ENCODE data around the gene LTBR. TPM values are rescaled to one million over a fixed set of nuclear protein-coding genes. Genes with fewer than 3 reads are reported as not detected.
"Not testable (repeated sequence)": the region's sequence is repeated elsewhere in the genome, so short reads cannot be mapped to it uniquely, and the experiment has no call there.

The LTBR gene
- not detected for polyA plus RNA-seq

DNA sequence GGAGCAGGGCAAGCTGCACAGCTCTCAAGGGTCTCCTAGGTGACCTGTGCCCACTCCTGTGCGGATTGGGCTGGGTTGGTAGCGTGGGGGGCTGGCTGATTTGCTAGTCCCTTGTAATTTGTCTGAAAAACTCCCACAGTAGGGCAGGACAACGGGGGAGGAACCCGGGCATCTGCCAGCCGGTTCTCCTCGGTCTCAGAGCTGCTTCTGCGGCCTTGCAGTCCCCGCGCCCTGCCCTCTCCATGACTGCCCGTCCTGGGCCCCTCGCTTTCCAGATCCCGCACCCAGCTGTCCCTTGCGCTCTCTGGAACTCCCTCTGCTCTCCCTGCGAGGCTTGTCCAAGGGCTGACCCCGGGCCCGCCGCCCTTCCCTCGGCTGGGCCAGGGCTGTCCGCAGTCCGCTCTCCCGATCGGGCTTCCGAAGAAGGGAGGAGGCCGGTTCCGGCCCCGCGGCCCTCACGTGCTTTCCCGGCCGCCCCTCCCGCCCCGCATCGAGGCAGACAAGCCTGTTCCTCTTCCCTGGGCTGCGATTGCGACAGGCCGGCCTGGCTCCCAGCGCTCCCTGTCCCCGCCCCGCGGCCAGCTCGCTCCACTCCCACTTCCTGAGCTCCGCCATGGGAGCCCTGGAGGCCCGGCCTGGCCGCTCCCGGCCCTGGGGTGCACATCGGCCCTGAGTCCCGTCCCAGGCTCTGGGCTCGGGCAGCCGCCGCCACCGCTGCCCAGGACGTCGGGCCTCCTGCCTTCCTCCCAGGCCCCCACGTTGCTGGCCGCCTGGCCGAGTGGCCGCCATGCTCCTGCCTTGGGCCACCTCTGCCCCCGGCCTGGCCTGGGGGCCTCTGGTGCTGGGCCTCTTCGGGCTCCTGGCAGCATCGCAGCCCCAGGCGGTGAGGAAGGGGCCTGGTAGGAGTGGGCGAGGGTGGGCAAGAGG lies at the start of gene LTBR:
Gene LTBR, plus strand, starts transcription at position 591 of the 927 bp plus-strand sequence. Its CDS starts 197 bp downstream, at position 788.
- Mint-ChIP-seq H3K27me3 (peaks cover 53% of the 10 kb centered on the region), H3K36me3 (no peaks in the 10 kb centered on the region), H3K27ac (no peak within 1 kb of the TSS), H3K4me1 (peaks cover 0 to 1% (median 0%) of the 10 kb centered on the region in 3 donors), H3K9me3 (no peaks in the 10 kb centered on the region), H3K4me3 (peak within 1 kb of the TSS in 1 of 4 donors; percentile 45)

DNA sequence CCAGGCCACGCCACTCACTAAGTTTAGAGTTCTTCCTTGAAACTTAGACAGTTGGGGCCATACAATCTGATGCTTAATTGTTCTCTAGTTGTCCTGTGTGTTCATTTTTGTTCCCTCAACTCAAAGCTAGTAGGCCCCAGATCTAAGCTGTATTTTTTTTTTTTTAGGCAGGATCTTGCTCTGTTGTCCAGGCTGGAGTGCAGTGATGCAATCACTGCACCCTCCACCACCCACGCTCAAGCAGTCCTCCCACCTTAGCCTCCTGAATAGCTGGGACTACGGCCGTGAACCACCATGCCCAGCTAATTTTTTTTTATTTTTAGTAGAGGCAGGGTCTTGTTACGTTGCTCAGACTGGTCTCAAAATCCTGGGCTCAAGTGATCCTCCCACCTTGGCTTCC lies 49.6 kb upstream of the LTBR start:
- Mint-ChIP-seq H3K4me3 (no peak overlapping the region), H3K4me1 (peaks cover 18 to 38% (median 23%) of the 10 kb centered on the region in 3 donors), H3K27me3 (peaks cover 52% of the 10 kb centered on the region), H3K27ac (peak overlapping the region in 1 of 3 donors; percentile 94), H3K36me3 (no peaks in the 10 kb centered on the region), H3K9me3 (no peaks in the 10 kb centered on the region)

DNA sequence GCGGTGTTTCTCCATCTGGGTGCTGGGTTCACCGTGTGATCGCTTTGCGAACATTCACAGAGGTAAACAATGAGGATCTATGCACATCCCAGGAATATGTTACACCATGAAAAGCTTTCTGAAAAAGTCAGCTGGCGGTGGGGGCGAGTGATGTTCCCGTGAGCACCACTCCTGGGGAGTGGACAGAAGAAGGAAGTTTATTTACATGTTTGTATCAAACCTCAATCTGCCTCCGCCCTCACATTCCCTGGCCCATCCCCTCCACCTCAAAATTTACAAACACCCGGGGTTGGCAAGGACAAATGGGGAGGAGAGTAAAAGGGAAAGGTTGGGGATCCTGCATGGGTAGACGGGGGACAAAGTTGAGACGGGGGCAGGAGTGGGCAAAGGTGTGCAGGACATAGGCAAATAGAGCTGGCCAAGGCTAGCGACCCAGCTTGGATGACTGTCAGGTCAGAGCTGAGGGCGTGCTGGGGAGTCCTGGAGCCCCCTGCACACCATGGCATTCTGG lies 49.0 kb upstream of the LTBR start:
- peaks cover 52% of the 10 kb centered on the region for H3K27me3 Mint-ChIP-seq
- no peaks in the 10 kb centered on the region for H3K9me3 Mint-ChIP-seq
- H3K36me3 Mint-ChIP-seq: no peaks in the 10 kb centered on the region
- H3K4me1 Mint-ChIP-seq: peaks cover 16 to 35% (median 22%) of the 10 kb centered on the region in 3 donors
- peak overlapping the region in 1 of 3 donors; percentile 19 for H3K27ac Mint-ChIP-seq
- H3K4me3 Mint-ChIP-seq: peak overlapping the region in 1 of 4 donors; percentile 87

DNA sequence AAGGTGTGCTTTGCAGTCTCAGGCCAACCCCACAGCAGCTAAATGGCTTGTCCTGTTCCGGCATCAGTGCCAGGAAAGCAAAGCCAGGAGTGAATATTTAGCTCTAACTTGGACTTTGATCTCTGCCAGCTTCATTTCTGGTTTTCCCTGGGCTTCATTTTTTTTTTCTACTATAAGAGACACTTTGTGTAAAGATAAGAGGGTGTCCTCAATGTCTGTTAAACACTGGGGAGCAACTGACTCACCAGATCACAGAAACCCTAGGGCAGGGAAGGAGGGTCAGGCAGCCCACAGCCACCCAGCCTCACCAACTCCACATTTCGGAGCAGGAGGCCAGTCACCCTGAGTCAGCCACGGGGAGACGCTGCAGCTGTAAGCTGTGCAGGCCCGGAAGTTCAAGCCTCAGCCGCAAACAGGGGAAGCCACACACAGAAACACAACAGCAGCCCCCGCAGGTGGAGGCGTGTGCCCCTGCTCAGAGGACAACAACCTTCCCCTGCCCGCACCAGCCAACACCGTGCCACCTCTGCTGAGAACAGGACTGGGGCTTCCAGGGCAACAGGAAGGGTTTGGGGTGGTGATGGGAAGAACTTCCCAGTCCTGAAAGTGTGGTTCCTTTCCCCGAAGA lies 48.4 kb upstream of the LTBR start:
- H3K9me3 Mint-ChIP-seq: no peaks in the 10 kb centered on the region
- H3K4me3 Mint-ChIP-seq: peak overlapping the region in 3 of 4 donors; percentile 51 to 87 (median 83)
- H3K27ac Mint-ChIP-seq: no peak overlapping the region
- H3K4me1 Mint-ChIP-seq: peaks cover 11 to 30% (median 16%) of the 10 kb centered on the region in 3 donors
- H3K27me3 Mint-ChIP-seq: peaks cover 52% of the 10 kb centered on the region
- H3K36me3 Mint-ChIP-seq: no peaks in the 10 kb centered on the region

DNA sequence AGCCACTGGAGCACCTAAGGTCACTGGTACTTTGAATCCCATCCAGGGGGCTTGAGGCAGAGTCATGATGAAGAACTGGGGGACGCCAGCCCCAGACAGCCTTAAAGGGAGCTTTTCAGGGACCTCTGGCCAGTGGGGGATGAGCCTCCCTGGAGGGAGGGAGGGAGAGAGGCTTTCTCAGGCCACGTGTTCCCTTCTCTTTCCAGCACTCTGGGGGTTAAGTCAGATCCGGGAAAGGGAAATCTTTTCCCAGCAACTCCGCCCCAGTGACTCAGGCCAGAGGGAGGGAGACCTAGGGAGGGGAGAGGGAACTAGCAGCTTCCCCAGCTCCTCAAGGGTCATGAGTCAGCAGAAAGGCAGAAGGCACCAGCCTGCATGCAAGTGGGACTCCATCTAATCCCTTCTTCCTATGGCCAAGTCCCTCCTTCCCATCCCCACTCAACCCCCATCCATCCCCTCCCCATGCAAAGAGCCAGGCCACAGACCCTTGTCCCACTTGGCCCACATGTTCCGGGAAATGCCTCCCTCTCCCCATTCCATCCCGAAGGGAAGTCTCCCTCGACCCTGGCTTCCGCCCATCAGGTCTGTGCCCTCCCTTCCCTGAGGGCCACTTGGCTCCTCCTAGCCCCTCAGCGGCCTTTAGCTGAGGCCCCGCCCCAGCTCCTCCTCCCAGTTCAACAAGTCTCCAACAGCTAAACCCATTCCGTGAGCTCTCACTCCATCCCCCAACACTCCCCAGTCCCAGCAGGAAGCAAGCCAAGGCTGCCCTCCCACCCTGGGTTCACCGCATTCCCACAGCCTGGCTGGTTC lies 47.7 kb upstream of the LTBR start:
- Mint-ChIP-seq H3K4me3 (peak overlapping the region in 2 of 4 donors; percentile 83 to 87), H3K27ac (peak overlapping the region in 1 of 3 donors; percentile 36), H3K36me3 (no peaks in the 10 kb centered on the region), H3K4me1 (peaks cover 11 to 26% (median 14%) of the 10 kb centered on the region in 3 donors), H3K27me3 (peaks cover 51% of the 10 kb centered on the region), H3K9me3 (no peaks in the 10 kb centered on the region)

DNA sequence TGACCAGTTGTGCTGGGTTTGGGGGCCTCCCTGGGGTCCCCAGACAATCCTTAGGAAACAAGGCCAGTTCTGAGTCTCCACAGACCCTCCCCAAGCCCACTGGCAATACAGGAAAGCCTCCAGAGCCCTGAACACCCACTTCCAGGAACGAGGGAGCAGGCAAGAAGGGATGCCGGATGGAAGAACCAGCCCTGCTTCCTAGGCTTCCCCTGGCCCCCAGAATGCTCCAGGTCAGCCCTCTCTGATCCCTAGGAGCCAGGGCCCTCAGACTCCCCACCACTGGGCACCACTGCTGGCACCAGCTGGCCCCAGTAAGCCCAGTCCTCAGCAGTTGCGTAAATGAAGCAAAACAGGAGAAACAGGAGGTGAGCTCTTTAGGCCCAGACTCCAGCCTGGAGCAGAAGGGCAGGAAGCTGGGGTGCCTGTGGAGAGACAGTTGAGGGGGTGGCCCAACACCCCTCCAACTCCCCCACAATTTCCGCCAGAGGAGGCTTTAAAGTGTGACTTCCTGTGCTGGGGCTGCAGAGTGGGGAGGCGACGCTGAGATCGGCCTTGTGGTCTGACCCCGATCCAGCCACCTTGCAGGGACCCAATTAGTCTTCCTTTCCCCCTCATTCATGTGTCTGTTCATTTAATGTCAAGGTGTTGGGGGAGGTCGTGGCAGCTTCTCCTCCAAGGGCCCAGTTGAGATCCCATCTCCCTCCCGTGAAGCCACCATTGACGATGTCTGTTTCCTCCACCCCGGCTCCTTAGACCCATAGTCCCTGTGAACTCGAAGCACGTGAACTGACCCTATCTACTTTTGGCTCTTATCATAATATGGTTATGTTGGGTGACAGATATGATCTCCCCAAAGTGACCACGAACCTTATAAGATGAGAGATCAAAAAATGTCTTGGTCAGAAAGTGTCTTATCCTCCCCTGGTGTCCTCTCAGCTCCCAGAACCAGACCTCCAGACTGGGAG lies 46.8 kb upstream of the LTBR start:
- Mint-ChIP-seq H3K4me1 (peaks cover 11 to 24% (median 14%) of the 10 kb centered on the region in 3 donors), H3K27ac (peak overlapping the region in 1 of 3 donors; percentile 36), H3K27me3 (peaks cover 55% of the 10 kb centered on the region), H3K36me3 (no peaks in the 10 kb centered on the region), H3K4me3 (peak overlapping the region in 2 of 4 donors; percentile 75 to 87), H3K9me3 (no peaks in the 10 kb centered on the region)

DNA sequence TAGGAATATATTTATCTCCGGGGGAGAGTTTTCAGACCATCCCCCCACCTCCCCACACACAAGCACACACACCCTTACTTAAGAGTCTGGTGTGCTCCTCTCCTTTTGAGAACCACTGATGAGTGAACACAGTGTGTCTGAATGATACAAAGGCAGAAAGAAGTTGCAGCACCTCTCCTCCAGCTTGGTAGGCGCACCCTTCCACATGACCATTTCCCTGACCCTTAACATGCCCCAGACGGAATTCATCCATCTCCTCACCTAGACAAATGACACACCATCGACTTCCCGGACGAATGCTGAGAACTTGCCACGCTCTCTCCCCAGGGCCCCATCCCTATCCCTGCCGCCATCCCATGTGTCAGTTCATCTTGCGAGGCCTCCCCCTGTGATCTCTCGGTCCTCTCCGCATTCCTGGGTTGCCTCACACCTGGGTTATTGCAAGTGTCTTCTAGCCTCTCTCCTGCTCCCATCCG lies 46.0 kb upstream of the LTBR start:
- H3K4me1 Mint-ChIP-seq: peaks cover 11 to 26% (median 11%) of the 10 kb centered on the region in 3 donors
- H3K4me3 Mint-ChIP-seq: no peak overlapping the region
- H3K27me3 Mint-ChIP-seq: peaks cover 56% of the 10 kb centered on the region
- H3K36me3 Mint-ChIP-seq: no peaks in the 10 kb centered on the region
- H3K27ac Mint-ChIP-seq: no peak overlapping the region
- no peaks in the 10 kb centered on the region for H3K9me3 Mint-ChIP-seq

DNA sequence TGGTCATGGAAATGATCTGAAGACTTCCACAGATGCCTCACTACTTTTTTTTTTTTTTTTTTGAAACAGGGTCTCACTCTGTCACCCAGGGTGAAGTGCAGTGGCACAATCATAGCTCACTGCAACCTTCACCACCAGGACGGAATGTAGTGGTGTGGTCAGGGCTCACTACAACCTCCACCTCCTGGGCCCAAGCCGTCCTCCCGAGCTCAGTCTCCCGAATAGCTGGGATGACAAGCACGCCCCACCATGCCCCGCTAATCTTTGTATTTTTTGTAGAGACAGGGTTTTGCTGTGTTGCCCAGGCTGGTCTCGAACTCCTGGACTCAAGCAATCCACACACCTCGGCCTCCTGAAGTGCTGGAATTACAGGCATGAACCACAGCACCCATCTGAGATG lies 45.4 kb upstream of the LTBR start:
- not testable (repeated sequence) for H3K27ac Mint-ChIP-seq, H3K9me3 Mint-ChIP-seq

DNA sequence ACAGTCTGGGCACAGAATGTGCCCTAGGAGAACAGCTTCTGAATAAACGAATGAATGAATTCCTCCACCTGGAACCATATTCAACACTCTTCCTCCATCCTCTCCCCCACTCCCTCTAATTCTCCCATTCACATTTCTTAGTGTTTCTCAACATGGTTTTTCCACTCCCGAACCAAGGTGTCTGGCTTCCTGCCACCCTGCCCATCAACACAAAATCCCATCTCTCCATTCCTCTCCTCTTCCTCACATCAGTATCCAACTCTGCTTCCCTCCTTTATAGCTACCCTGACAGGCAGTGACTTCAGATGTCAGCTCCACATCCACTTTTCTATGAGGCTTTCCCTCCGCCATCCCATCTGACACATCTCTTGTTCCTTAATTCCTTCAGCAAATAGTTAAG lies 45.0 kb upstream of the LTBR start:
- Mint-ChIP-seq H3K4me1 (peaks cover 8 to 26% (median 11%) of the 10 kb centered on the region in 3 donors), H3K27ac (no peak overlapping the region), H3K27me3 (peaks cover 56% of the 10 kb centered on the region), H3K9me3 (no peaks in the 10 kb centered on the region), H3K4me3 (no peak overlapping the region), H3K36me3 (no peaks in the 10 kb centered on the region)

More for the DNA sequence above, 45.4 kb upstream of the LTBR start:
- H3K27me3 Mint-ChIP-seq: peaks cover 56% of the 10 kb centered on the region
- H3K4me3 Mint-ChIP-seq, H3K36me3 Mint-ChIP-seq: not testable (repeated sequence)
- H3K4me1 Mint-ChIP-seq: peaks cover 10 to 26% (median 11%) of the 10 kb centered on the region in 3 donors

DNA sequence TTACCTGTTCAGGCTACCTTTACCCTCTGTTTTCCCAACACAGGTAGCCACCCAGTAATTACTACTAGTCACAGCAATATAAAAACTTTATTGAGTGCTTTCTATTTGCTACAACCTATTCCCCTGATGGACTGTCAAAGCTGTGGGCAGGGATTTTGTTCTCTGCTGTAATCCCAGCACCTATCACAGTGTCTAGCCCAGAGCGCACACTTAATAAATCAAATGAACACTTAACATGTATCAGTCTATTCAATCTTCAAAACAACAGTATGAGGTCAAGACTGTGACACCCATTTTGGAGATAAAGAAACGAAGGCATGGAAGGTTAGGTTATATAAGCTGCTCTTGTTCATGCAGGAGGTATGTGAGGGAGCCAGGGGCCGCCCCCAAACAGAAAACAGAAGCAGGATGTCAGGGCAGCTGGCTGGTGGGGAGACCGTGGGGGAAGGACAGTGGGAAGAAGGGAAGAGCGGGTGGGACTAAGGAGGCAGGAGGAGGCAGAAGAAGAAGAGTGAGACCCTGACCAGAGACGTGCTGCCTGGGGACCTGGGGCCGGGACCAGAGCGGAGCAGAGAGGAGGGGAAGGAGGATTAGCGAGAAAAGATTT lies 43.8 kb upstream of the LTBR start:
- H3K4me1 Mint-ChIP-seq: peaks cover 8 to 22% (median 11%) of the 10 kb centered on the region in 3 donors
- peaks cover 50% of the 10 kb centered on the region for H3K27me3 Mint-ChIP-seq
- H3K36me3 Mint-ChIP-seq: no peaks in the 10 kb centered on the region

DNA sequence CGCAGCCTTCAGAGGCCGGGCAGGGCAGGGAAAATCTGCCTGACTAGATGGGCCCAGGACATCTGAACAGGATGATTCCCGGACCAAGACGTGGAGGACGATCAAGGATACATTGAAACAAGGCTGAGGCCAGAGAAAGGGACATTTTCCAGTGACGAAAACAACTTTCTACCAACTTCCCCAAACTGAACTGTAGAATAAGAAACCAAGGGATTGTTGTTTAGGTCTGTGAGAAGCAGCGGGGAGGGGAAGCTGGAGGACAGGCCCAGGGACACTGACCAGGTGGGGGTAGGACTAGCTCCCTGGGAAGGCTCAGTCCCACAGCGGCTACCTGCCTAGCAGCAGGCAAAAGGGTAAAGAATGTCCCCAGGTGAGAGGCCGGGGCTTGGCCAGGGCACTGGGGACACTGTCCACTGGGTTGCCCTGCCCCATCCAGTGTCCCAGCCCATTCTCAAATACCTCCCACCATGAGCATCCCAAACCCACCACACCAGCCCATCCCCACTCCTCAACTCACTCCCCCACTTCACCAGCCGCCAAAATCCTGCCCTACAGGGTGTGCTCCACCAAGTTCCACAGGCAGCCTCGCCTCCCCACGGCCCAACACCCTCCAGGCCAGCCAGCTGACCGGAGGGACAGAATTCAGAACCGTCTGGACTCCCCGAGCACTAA lies 43.1 kb upstream of the LTBR start:
- Mint-ChIP-seq H3K9me3 (no peaks in the 10 kb centered on the region), H3K27ac (no peak overlapping the region), H3K27me3 (peaks cover 49% of the 10 kb centered on the region), H3K4me3 (no peak overlapping the region), H3K4me1 (peaks cover 3 to 15% (median 10%) of the 10 kb centered on the region in 3 donors), H3K36me3 (no peaks in the 10 kb centered on the region)

More for the DNA sequence above, 43.8 kb upstream of the LTBR start:
- Mint-ChIP-seq H3K4me3 (no peak overlapping the region), H3K9me3 (no peaks in the 10 kb centered on the region), H3K27ac (no peak overlapping the region)

DNA sequence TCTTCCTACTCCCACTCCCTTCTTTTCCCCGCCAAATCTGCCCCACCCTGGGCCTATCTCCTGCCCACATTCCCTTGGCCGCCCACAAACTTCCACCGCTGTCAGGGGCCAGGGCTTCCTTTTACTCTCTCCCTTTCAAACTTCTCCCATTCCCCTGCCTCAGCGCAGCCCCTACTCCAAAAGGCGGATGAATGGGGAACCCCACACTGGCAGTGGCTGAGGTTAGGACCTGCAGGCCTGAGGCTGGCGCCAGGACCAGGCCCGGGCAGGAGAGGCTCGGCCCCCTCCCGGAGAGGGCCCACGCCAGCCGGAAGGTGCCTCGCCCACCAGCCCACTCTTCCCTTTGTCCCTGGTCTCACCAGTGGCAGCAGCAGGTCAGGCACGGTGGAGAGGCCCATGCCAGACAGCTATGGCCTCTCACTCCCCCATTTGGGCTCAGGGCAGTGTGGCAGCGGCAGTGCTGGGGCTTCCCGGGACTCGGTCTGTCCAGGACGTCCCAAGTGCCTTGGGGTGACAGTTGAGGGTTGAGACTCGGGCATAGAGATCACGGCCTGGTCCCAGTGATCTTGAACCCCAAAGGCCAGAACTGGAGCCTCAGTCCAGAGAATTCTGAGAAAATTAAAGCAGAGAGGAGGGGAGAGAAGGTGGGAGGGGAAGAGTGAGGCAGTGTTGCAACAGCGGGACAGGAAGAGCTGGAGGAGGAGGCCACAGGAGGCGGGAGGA lies 42.4 kb upstream of the LTBR start, which contains the start of gene TNFRSF1A:
Gene TNFRSF1A, minus strand, starts transcription at position 660 of the 723 bp plus-strand sequence. Its CDS starts 262 bp downstream, at position 398.
- peak within 1 kb of the TSS in 3 of 4 donors; percentile 19 to 47 (median 44) for H3K4me3 Mint-ChIP-seq
- peaks cover under 1 to 10% (median 10%) of the 10 kb centered on the region in 3 donors for H3K4me1 Mint-ChIP-seq
- H3K36me3 Mint-ChIP-seq: no peaks in the 10 kb centered on the region
- H3K9me3 Mint-ChIP-seq: no peaks in the 10 kb centered on the region
- peaks cover 54% of the 10 kb centered on the region for H3K27me3 Mint-ChIP-seq
- H3K27ac Mint-ChIP-seq: no peak within 1 kb of the TSS
